MCF 10A (cell line): ENCODE data around the gene ANKRD60. TPM values are rescaled to one million over a fixed set of nuclear protein-coding genes. Genes with fewer than 3 reads are reported as not detected.

Source experiments
- BruUV-seq: library from RNA; stranded (reverse); fragments of 400-500 nt; replicated peaks from 2 replicates; lab custom pipeline; 2021; lab: Mats Ljungman, UMichigan
- CTCF ChIA-PET: fragments of 300-600 bp; sonication (Branson Sonifier 250); formaldehyde crosslinking; extraction: SDS; loops from one replicate; lab custom pipeline; 2021; ENCODE audit warnings: antibody characterized with exemption, inconsistent platforms; lab: Yijun Ruan, JAX
- POLR2A ChIA-PET: fragments of 300-600, 350-650 bp; sonication (Branson Sonifier 250); formaldehyde crosslinking; extraction: SDS; loops from one replicate; lab custom pipeline; 2020; ENCODE audit warnings: antibody characterized with exemption, inconsistent platforms; lab: Yijun Ruan, JAX
- DNase-seq: peaks from one replicate; pipeline ENCODE4 v3.0.0-alpha.2; 2018; ENCODE audit not compliant: unreplicated experiment
- H3K27ac Mint-ChIP-seq: one replicate; pipeline ENCODE4 v1.8.0; 2022; ENCODE audit warnings: mild to moderate bottlenecking, low read depth, mixed read lengths; ENCODE audit not compliant: unreplicated experiment
- H3K27me3 Mint-ChIP-seq: one replicate; pipeline ENCODE4 v1.8.0; 2022; ENCODE audit warnings: mixed read lengths; ENCODE audit not compliant: insufficient read depth, unreplicated experiment
- H3K36me3 Mint-ChIP-seq: one replicate; pipeline ENCODE4 v1.8.0; 2022; ENCODE audit warnings: mild to moderate bottlenecking, moderate library complexity, mixed read lengths; ENCODE audit not compliant: insufficient read depth, unreplicated experiment
- H3K4me1 Mint-ChIP-seq: one replicate; pipeline ENCODE4 v1.8.0; 2022; ENCODE audit warnings: mixed read lengths; ENCODE audit not compliant: insufficient read depth, unreplicated experiment
- H3K4me3 Mint-ChIP-seq: one replicate; pipeline ENCODE4 v1.8.0; 2022; ENCODE audit warnings: mild to moderate bottlenecking, moderate library complexity, mixed read lengths; ENCODE audit not compliant: unreplicated experiment
- H3K9me3 Mint-ChIP-seq: one replicate; pipeline ENCODE4 v1.8.0; 2022; ENCODE audit warnings: mixed read lengths; ENCODE audit not compliant: unreplicated experiment
- intact Hi-C: fragments of 100-400 bp; cut with micrococcal nuclease; formaldehyde crosslinking; loops from 2 replicates; pipeline ENCODE4 v1.14.1; 2022
- total RNA-seq: library from RNA; stranded (reverse); gene quantifications from 2 replicates; pipeline ENCODE4 v1.2.3, GENCODE V29; 2022
- TF ChIP-seq, protein P1 (sequence below): fragments of 200-600 bp; IDR thresholded peaks from one replicate; pipeline ENCODE4 v1.8.0; 2022; ENCODE audit warnings: antibody characterized with exemption, mild to moderate bottlenecking; ENCODE audit not compliant: unreplicated experiment

ANKRD60 gene
- total RNA-seq, 1 experiment from 2014 or later = not detected

DNA sequence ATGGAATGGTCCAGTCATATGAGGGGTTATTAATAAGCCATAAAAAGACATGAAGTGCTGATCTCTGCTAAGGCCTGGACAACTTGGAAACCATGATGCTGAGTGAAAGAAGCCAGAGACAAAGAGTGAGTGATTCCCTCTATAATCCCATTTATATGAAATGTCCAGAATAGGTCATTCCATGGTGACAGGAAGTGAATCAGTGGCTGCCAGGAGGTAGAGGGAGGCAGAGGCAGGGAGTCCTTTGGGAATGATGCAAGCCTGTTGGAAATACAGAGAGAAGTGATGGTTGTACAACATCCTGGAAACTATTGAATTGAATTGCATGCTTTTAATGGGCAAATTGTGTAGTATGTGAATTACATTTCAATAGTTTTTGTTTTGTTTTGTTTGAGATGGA lies 26.4 kb downstream of the ANKRD60 start:
- DNase-seq = no peak
- POLR2A ChIA-PET = no interaction called here
- no TSS peak for BruUV-seq
- intact Hi-C loops = no loop called here
- TF ChIP-seq, protein P1, sequence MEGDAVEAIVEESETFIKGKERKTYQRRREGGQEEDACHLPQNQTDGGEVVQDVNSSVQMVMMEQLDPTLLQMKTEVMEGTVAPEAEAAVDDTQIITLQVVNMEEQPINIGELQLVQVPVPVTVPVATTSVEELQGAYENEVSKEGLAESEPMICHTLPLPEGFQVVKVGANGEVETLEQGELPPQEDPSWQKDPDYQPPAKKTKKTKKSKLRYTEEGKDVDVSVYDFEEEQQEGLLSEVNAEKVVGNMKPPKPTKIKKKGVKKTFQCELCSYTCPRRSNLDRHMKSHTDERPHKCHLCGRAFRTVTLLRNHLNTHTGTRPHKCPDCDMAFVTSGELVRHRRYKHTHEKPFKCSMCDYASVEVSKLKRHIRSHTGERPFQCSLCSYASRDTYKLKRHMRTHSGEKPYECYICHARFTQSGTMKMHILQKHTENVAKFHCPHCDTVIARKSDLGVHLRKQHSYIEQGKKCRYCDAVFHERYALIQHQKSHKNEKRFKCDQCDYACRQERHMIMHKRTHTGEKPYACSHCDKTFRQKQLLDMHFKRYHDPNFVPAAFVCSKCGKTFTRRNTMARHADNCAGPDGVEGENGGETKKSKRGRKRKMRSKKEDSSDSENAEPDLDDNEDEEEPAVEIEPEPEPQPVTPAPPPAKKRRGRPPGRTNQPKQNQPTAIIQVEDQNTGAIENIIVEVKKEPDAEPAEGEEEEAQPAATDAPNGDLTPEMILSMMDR = no peak
- Mint-ChIP-seq H3K4me1 (no peaks in the 10 kb centered on the region), H3K9me3 (peaks cover under 1% of the 10 kb centered on the region), H3K27ac (no peak overlapping the region), H3K4me3 (no peak overlapping the region), H3K36me3 (no peaks in the 10 kb centered on the region), H3K27me3 (peaks cover 56% of the 10 kb centered on the region)
- CTCF ChIA-PET = interaction anchor here (0.6 to 21.7 kb wide), 4 partner anchors 7 to 821 kb away, joined by 3 to 435 read pairs (median 4); no protein-coding TSS in a partner anchor

DNA sequence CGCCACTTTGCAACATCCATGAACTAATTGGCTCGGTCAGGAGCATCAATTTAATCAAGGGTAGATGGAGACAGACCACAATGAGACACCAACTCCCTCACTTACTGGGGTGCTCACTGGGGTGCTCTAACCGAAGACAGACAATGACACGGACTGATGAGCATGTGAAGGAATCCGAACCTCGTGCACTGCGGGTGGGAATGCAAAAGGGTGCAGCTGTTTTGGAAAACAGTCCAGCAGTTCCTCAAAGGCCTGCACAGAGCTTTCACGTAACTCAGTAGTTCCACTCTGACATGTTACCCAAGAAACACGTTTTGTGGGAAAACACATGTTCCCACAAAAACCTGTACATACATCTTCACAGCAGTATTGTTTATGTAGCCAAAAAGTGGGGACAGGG lies 26.8 kb downstream of the ANKRD60 start:
- Mint-ChIP-seq H3K9me3 (peaks cover 5% of the 10 kb centered on the region), H3K4me1 (no peaks in the 10 kb centered on the region), H3K27me3 (peaks cover 61% of the 10 kb centered on the region), H3K27ac (no peak overlapping the region), H3K4me3 (no peak overlapping the region), H3K36me3 (no peaks in the 10 kb centered on the region)
- DNase-seq = no peak
- TF ChIP-seq, protein P1 = no peak
- intact Hi-C loops = no loop called here
- POLR2A ChIA-PET = no interaction called here
- CTCF ChIA-PET = interaction anchor here (0.7 to 21.7 kb wide), 3 partner anchors 8 to 1046 kb away, joined by 3 to 435 read pairs (median 4); no protein-coding TSS in a partner anchor
- BruUV-seq = no TSS peak

DNA sequence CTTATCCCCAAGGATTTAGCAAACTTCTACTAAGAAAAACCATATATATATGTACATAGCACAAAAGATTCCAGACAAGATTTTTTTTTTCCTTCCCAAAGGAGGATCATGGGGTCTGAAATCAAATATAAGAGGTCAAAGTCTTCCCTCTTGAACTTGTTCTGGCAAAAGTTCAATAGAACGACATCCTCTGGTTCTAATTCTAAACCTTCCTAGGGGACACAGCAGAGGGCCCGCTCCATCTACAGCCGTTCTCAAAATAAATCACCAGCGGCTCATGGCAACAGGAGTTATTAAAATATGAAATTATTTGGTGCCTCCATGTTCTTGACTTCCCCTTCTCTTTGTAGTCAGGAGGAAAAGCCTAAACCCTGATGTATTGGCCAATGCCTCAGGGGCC lies 29.0 kb downstream of the ANKRD60 start:
- POLR2A ChIA-PET = no interaction called here
- Mint-ChIP-seq H3K4me1 (no peaks in the 10 kb centered on the region), H3K36me3 (no peaks in the 10 kb centered on the region), H3K4me3 (no peak overlapping the region), H3K27me3 (peaks cover 54% of the 10 kb centered on the region), H3K9me3 (peaks cover 11% of the 10 kb centered on the region), H3K27ac (no peak overlapping the region)
- CTCF ChIA-PET = interaction anchor here (2.2 to 21.7 kb wide), 2 partner anchors 578 to 602 kb away, joined by 6 to 435 read pairs; no protein-coding TSS in a partner anchor
- no TSS peak for BruUV-seq
- TF ChIP-seq, protein P1 = no peak
- DNase-seq = no peak
- intact Hi-C loops = no loop called here

DNA sequence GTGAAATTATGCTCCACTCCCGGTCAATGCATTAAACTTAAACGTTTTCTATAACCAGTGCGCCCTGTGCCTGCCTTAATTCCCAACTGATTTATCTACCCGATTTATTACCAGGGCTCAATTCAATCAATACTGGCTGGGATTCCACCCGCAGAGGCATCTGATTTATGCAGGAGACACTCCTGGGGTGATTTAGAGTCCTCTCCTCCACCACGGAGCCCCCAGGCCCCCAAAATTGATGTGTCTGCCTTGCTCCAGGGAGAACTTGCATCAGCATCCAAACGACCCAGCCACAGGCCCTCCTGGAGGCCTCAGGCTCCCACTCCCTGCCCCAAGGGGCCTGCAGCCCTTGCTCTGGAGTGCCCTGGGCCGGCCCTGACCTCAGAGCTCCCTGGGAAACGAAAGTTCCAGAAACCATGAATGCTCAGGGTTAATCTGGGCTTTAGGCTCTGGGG lies 29.5 kb downstream of the ANKRD60 start:
- H3K36me3 Mint-ChIP-seq = no peaks in the 10 kb centered on the region
- intact Hi-C loops = no loop called here
- BruUV-seq = no TSS peak
- TF ChIP-seq, protein P1 = no peak
- DNase-seq = no peak
- no peaks in the 10 kb centered on the region for H3K4me1 Mint-ChIP-seq
- peaks cover 11% of the 10 kb centered on the region for H3K9me3 Mint-ChIP-seq
- H3K4me3 Mint-ChIP-seq = no peak overlapping the region
- CTCF ChIA-PET = interaction anchor here (1.1 to 2.2 kb wide), 2 partner anchors 9 to 577 kb away, joined by 4 to 6 read pairs; no protein-coding TSS in a partner anchor
- H3K27me3 Mint-ChIP-seq = peaks cover 49% of the 10 kb centered on the region
- POLR2A ChIA-PET = no interaction called here
- no peak overlapping the region for H3K27ac Mint-ChIP-seq
